ENCODE results near the gene WASL. TPM values are rescaled to one million over a fixed set of nuclear protein-coding genes. Genes with fewer than 3 reads are reported as not detected.
A peak's percentile ranks its signal among the peaks of the same experiment; 100 is the strongest.

The WASL gene
- total RNA-seq, 1 donor from 2014 or later: 42.7 TPM

DNA sequence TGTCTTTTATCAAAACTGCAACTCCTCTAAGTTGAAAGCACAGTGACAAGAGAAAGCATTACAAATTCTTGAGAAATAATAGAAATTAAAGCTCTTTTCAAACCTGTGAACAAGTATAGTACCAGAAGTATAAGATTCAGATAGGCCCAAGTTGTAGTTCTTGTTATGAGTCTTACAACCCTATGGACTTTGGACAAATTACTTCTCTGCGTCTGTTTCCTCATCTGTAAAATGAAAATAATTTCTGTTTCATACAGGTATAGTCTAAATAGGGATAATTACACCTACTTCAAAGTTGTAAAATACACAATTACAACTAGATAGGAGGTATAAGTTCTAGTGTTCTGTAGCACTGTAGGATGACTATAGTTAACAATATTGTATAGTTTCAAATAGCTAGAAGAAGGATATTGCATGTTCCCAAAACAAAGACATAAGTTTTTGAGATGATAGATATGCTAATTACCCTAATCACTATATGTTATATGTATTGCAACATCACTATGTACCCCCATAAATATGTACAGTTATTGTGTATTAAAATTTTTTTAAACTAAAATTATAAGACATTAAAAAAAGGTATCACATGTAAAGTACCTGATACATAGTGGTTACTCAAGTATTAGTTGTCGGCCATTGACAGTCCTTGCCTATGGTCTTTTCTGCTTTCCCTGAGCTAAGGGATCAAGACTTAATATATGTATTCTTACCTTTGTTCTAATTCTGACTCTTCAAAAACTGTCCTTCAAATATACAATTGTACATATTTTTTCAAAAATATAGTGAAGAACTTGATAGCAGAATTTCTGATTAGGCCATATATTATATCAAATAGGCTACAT is 1.8 kb upstream of the WASL start:
- Mint-ChIP-seq H3K4me3 (ENCODE audit: unreplicated experiment) (peak overlapping the region; percentile 28), H3K9me3 (ENCODE audit: unreplicated experiment) (no peaks in the 10 kb centered on the region), H3K27me3 (ENCODE audit: unreplicated experiment) (no peaks in the 10 kb centered on the region), H3K36me3 (ENCODE audit: unreplicated experiment) (peaks cover 5% of the 10 kb centered on the region), H3K27ac (ENCODE audit: unreplicated experiment) (no peak overlapping the region), H3K4me1 (ENCODE audit: unreplicated experiment) (peaks cover 43% of the 10 kb centered on the region)
- TF ChIP-seq CTCF (IDR thresholded peaks at IDR 0.05): no peak
- DNase-seq (ENCODE audit: extremely low spot score, unreplicated experiment): no peak

DNA sequence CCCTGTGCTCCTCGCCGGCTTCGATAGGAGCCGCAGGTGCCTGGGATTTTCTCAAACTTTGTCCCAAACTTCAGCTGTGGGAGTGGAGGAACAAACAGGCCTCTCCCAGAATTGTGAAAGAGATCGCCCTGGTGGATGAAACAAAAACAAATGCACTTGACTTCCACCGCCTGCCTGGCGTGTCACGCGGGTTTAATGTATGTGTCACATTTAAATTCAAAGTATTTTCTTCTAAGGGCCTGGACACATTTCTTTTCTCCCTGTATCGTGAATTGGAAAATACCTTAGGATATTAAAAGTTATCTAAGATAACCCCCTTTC is 694 bp upstream of the WASL start:
- no peaks in the 10 kb centered on the region for H3K27me3 Mint-ChIP-seq (ENCODE audit: unreplicated experiment)
- peaks cover 51% of the 10 kb centered on the region for H3K4me1 Mint-ChIP-seq (ENCODE audit: unreplicated experiment)
- peaks cover 5% of the 10 kb centered on the region for H3K36me3 Mint-ChIP-seq (ENCODE audit: unreplicated experiment)
- TF ChIP-seq CTCF (IDR thresholded peaks at IDR 0.05): peak; percentile 27
- no peak for DNase-seq (ENCODE audit: extremely low spot score, unreplicated experiment)
- H3K4me3 Mint-ChIP-seq (ENCODE audit: unreplicated experiment): peak overlapping the region; percentile 96
- H3K27ac Mint-ChIP-seq (ENCODE audit: unreplicated experiment): peak overlapping the region; percentile 99
- H3K9me3 Mint-ChIP-seq (ENCODE audit: unreplicated experiment): no peaks in the 10 kb centered on the region

- peaks cover 59% of the 10 kb centered on the region for H3K4me1 Mint-ChIP-seq (ENCODE audit: unreplicated experiment)
- DNase-seq (ENCODE audit: extremely low spot score, unreplicated experiment): peak; percentile 87
- no peaks in the 10 kb centered on the region for H3K9me3 Mint-ChIP-seq (ENCODE audit: unreplicated experiment)
- H3K4me3 Mint-ChIP-seq (ENCODE audit: unreplicated experiment): peak overlapping the region; percentile 87
- no peak for TF ChIP-seq CTCF (IDR thresholded peaks at IDR 0.05)
- H3K27me3 Mint-ChIP-seq (ENCODE audit: unreplicated experiment): no peaks in the 10 kb centered on the region
- H3K27ac Mint-ChIP-seq (ENCODE audit: unreplicated experiment): peak overlapping the region; percentile 96
- H3K36me3 Mint-ChIP-seq (ENCODE audit: unreplicated experiment): peaks cover 5% of the 10 kb centered on the region
Observed at GRCh38 chr7:123748171-123748733, 551 bp downstream of the WASL start.

GRCh38 chr7:123747620-123748141 is 1.1 kb downstream of the WASL start:
- no peaks in the 10 kb centered on the region for H3K9me3 Mint-ChIP-seq (ENCODE audit: unreplicated experiment)
- no peaks in the 10 kb centered on the region for H3K27me3 Mint-ChIP-seq (ENCODE audit: unreplicated experiment)
- no peak for TF ChIP-seq CTCF (IDR thresholded peaks at IDR 0.05)
- no peak for DNase-seq (ENCODE audit: extremely low spot score, unreplicated experiment)
- H3K4me3 Mint-ChIP-seq (ENCODE audit: unreplicated experiment): peak overlapping the region; percentile 87
- peak overlapping the region; percentile 96 for H3K27ac Mint-ChIP-seq (ENCODE audit: unreplicated experiment)
- H3K36me3 Mint-ChIP-seq (ENCODE audit: unreplicated experiment): peaks cover 5% of the 10 kb centered on the region
- H3K4me1 Mint-ChIP-seq (ENCODE audit: unreplicated experiment): peaks cover 60% of the 10 kb centered on the region

DNA sequence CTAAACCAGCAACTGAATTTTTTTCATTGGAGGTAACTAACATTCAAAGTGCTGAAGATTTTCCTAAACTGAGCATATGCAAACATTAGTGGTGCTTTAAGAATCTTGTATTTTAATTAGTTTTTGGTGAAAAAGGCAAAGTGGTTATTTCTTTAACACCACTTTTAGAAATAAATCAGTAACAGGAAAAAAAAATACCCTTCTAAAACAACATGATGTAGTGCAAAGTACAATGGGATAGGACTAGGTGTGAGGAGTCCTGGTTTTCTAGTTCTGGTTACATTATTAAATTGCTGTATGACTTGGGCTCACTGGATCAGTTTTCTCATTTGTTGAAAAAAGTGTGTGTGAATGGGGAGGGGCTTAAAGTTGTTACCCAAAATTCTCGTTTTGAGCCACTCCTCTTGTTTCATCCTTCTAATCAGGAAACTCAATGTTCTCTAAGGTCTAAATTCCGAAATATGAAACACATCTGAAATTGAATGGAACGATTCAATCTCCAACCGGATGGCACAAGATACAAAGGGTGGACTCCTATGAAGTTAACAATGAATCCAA is 1.8 kb downstream of the WASL start:
- Mint-ChIP-seq H3K27ac (ENCODE audit: unreplicated experiment) (peak overlapping the region; percentile 96), H3K27me3 (ENCODE audit: unreplicated experiment) (no peaks in the 10 kb centered on the region), H3K4me1 (ENCODE audit: unreplicated experiment) (peaks cover 56% of the 10 kb centered on the region), H3K4me3 (ENCODE audit: unreplicated experiment) (peak overlapping the region; percentile 87), H3K9me3 (ENCODE audit: unreplicated experiment) (no peaks in the 10 kb centered on the region), H3K36me3 (ENCODE audit: unreplicated experiment) (peaks cover 5% of the 10 kb centered on the region)
- TF ChIP-seq CTCF (IDR thresholded peaks at IDR 0.05): no peak
- no peak for DNase-seq (ENCODE audit: extremely low spot score, unreplicated experiment)
